Esophagus squamous epithelium (tissue), 4 donors: ENCODE results near the gene FIBP.

Experiments
- CTCF ChIP-seq, 6 experiments: fragments of 450-650 bp in 4 of 6; fragments of 200-600 bp in 2 of 6; sonication (generic) in 2 of 6; IDR thresholded peaks; one replicate each; pipeline ENCODE4 v1.5.1; 2016 to 2019; ENCODE audit warnings: antibody characterized with exemption in 6 of 6, mild to moderate bottlenecking in 4 of 6, moderate library complexity in 4 of 6
- POLR2A ChIP-seq, 4 donors: fragments of 450-650 bp; IDR thresholded peaks; one replicate each; pipeline ENCODE4 v1.6.1; 2017; ENCODE audit warnings: antibody characterized with exemption in 4 of 4, mild to moderate bottlenecking in 4 of 4, moderate library complexity in 3 of 4

GRCh38 chr11:65843811-65844210 is 44.5 kb downstream of the FIBP start:
- TF ChIP-seq CTCF (IDR thresholded peaks at IDR 0.05) (no peak), POLR2A (IDR thresholded peaks at IDR 0.05) (no peak)
